GM12878 (cell line): ENCODE measurements around the gene DCT. TPM values are rescaled to one million over a fixed set of nuclear protein-coding genes. Genes with fewer than 3 reads are reported as not detected.

Experiments used
- ATAC-seq: fragments of 200-7000 bp; cut with Tn5 transposase; 3 replicates; pipeline ENCODE4 v1.9.1; 2020; ENCODE audit warnings: mild to moderate bottlenecking, moderate library complexity
- BruUV-seq: library from RNA; stranded (reverse); fragments of 400-500 nt; replicated peaks from 2 replicates; lab custom pipeline; 2021; lab: Mats Ljungman, UMichigan
- CTCF ChIA-PET: fragments of 300-600 bp; sonication (Branson Sonifier 250); formaldehyde crosslinking; extraction: SDS; loops from one replicate; lab custom pipeline; 2021; ENCODE audit warnings: inconsistent platforms; lab: Yijun Ruan, JAX
- POLR2A ChIA-PET: fragments of 350-600 bp; formaldehyde crosslinking; extraction: SDS; loops from one replicate; lab custom pipeline; 2021; ENCODE audit warnings: inconsistent platforms; lab: Charles Lee
- RAD21 ChIA-PET: fragments of 300-600 bp; sonication (Branson Sonifier 250); formaldehyde crosslinking; loops from one replicate; lab custom pipeline; 2023; ENCODE audit warnings: antibody characterized with exemption; ENCODE audit not compliant: unreplicated experiment; lab: Charles Lee
- SMC1A ChIA-PET: fragments of 300-600 bp; sonication (Branson Sonifier 250); formaldehyde crosslinking; loops from one replicate; lab custom pipeline; 2023; ENCODE audit not compliant: unreplicated experiment, uncharacterized antibody; lab: Charles Lee
- DNase-seq: peaks from one replicate; pipeline ENCODE4 v3.0.0-alpha.2; 2011; ENCODE audit warnings: low read depth, low spot score
- FAIRE-seq: peaks from 3 replicates; lab custom pipeline; 2011; peaks lifted over from hg19 to GRCh38; lab: Jason Lieb, UNC
- H2AFZ ChIP-seq: 2 replicates; pipeline ENCODE4 v1.6.0; 2011; ENCODE audit warnings: low read depth, low read length, control low read depth; ENCODE audit not compliant: control insufficient read depth
- H3K27ac ChIP-seq: 2 replicates; pipeline ENCODE4 v1.5.1; 2011; ENCODE audit warnings: control low read depth; ENCODE audit not compliant: control insufficient read depth, insufficient read depth
- H3K27me3 ChIP-seq, 2 experiments: replicated peaks in 1 of 2; 2 replicates each; pipeline versions ENCODE4 v1.6.0 to v1.6.1; 2011; ENCODE audit warnings: low read length in 1 of 2; ENCODE audit not compliant: control insufficient read depth in 2 of 2, insufficient read depth in 2 of 2
- H3K36me3 ChIP-seq, 2 experiments: 2 replicates each; pipeline ENCODE4 v1.5.1; 2011; ENCODE audit warnings: low read length in 1 of 2; ENCODE audit not compliant: control insufficient read depth in 2 of 2, insufficient read depth in 2 of 2
- H3K4me1 ChIP-seq: 2 replicates; pipeline ENCODE4 v1.6.1; 2011; ENCODE audit warnings: mild to moderate bottlenecking, low read length, moderate library complexity, mixed read lengths; ENCODE audit not compliant: control insufficient read depth, insufficient read depth
- H3K4me2 ChIP-seq: 2 replicates; pipeline ENCODE4 v1.6.0; 2011; ENCODE audit warnings: control low read depth; ENCODE audit not compliant: control insufficient read depth, insufficient read depth
- H3K4me3 ChIP-seq: fragments of 200-600 bp; sonication (generic); 2 replicates; pipeline ENCODE4 v1.5.1; 2016
- H3K79me2 ChIP-seq: 2 replicates; pipeline ENCODE4 v1.6.0; 2011; ENCODE audit warnings: low read length; ENCODE audit not compliant: control insufficient read depth, insufficient read depth
- H3K9ac ChIP-seq: 2 replicates; pipeline ENCODE4 v1.8.0; 2011; ENCODE audit warnings: low read length, control low read depth, mixed read lengths; ENCODE audit not compliant: control insufficient read depth, insufficient read depth
- H3K9me3 ChIP-seq: replicated peaks from 3 replicates; pipeline ENCODE4 v1.5.1; 2011; ENCODE audit warnings: mild to moderate bottlenecking, low read length; ENCODE audit not compliant: control insufficient read depth, insufficient read depth
- H4K20me1 ChIP-seq: 2 replicates; pipeline ENCODE4 v1.6.0; 2011; ENCODE audit not compliant: control insufficient read depth, insufficient read depth
- BCL11A ChIP-seq: IDR thresholded peaks from 2 replicates; pipeline ENCODE4 v1.6.1; 2011; ENCODE audit warnings: low read depth, low read length
- BHLHE40 ChIP-seq, 2 experiments: fragments of 450-650 bp in 1 of 2; IDR thresholded peaks; 2 replicates each; pipeline ENCODE4 v1.6.1; 2011 to 2017; ENCODE audit warnings: low read depth in 2 of 2, borderline replicate concordance in 1 of 2, improper control_type of control experiment in 1 of 2, low read length in 1 of 2, mild to moderate bottlenecking in 1 of 2
- E2F8 ChIP-seq: fragments of 450-650 bp; IDR thresholded peaks from 2 replicates; pipeline ENCODE4 v1.6.1; 2018; ENCODE audit warnings: mild to moderate bottlenecking, low read depth, moderate library complexity; ENCODE audit not compliant: partially characterized antibody
- HDAC2 ChIP-seq: fragments of 200-600 bp; sonication (generic); IDR thresholded peaks from 2 replicates; pipeline ENCODE4 v1.6.1; 2017
- IRF4 ChIP-seq: IDR thresholded peaks from 2 replicates; pipeline ENCODE4 v1.6.1; 2011; ENCODE audit warnings: low read depth, low read length
- JUNB ChIP-seq: IDR thresholded peaks from 2 replicates; pipeline ENCODE4 v1.6.1; 2016; ENCODE audit warnings: antibody characterized with exemption, mild to moderate bottlenecking
- JUND ChIP-seq: IDR thresholded peaks from 2 replicates; pipeline ENCODE4 v1.6.1; 2012; ENCODE audit warnings: low read depth, mild to moderate bottlenecking, low read length, improper control_type of control experiment, moderate library complexity
- MEF2B ChIP-seq: fragments of 450-650 bp; IDR thresholded peaks from 2 replicates; pipeline ENCODE4 v1.6.1; 2018; ENCODE audit warnings: mild to moderate bottlenecking, moderate library complexity; ENCODE audit not compliant: partially characterized antibody, poor library complexity, severe bottlenecking
- NFXL1 ChIP-seq: fragments of 450-650 bp; IDR thresholded peaks from 2 replicates; pipeline ENCODE4 v1.6.1; 2017; ENCODE audit warnings: antibody characterized with exemption, mild to moderate bottlenecking, borderline replicate concordance
- SIN3A ChIP-seq: IDR thresholded peaks from 2 replicates; pipeline ENCODE4 v1.6.1; 2012; ENCODE audit warnings: low read depth, low read length, improper control_type of control experiment
- SMC3 ChIP-seq: IDR thresholded peaks from 2 replicates; pipeline ENCODE4 v1.6.1; 2011; ENCODE audit warnings: low read length, improper control_type of control experiment, borderline replicate concordance
- STAT3 ChIP-seq: IDR thresholded peaks from 2 replicates; pipeline ENCODE4 v1.6.1; 2011; ENCODE audit warnings: low read depth, low read length, improper control_type of control experiment
- ZNF207 ChIP-seq: fragments of 450-650 bp; IDR thresholded peaks from 2 replicates; pipeline ENCODE4 v1.6.1; 2014; ENCODE audit warnings: antibody characterized with exemption, mild to moderate bottlenecking, borderline replicate concordance
- ZNF622 ChIP-seq: fragments of 450-650 bp; IDR thresholded peaks from 2 replicates; pipeline ENCODE4 v1.6.1; 2017; ENCODE audit warnings: mild to moderate bottlenecking, inconsistent platforms
- WGBS: methylation state at CpG from one replicate; pipeline ENCODE4 v1.1.6; 2016; ENCODE audit warnings: low lambda C conversion rate; ENCODE audit not compliant: insufficient replicate concordance, insufficient coverage; ENCODE audit errors: missing lambda C conversion rate; 5-methylcytosine and 5-hydroxymethylcytosine counted together
- in situ Hi-C: fragments of 300-500 bp; cut with MboI; formaldehyde crosslinking; loops from 9 replicates; pipeline ENCODE4 v1.14.3; 2018; ENCODE audit warnings: mixed read lengths
- intact Hi-C: fragments of 100-400 bp; cut with micrococcal nuclease; formaldehyde crosslinking; loops from one replicate; pipeline ENCODE4 v1.14.2; 2022; ENCODE audit not compliant: unreplicated experiment
- polyA plus RNA-seq, 11 experiments: library from polyadenylated mRNA; depleted of rRNA in 4 of 11; unstranded in 6 of 11; stranded (reverse) in 5 of 11; fragments of >200 nt; fragmentation: Nextera tagmentation in 4 of 11; fragmentation: Illumina TruSeq in 1 of 11; extraction: Ambion mirVana in 4 of 11; extraction: Trizol in 1 of 11; gene quantifications; 1 replicate in 1 of 11; 2 replicates in 10 of 11; pipeline versions ENCODE4 v1.2.1 to v1.2.3, GENCODE V29; 2011 to 2016; ENCODE audit warnings: inconsistent platforms in 2 of 11, missing spikeins in 2 of 11, low read depth in 1 of 11
- total RNA-seq, 4 experiments: library from RNA; depleted of rRNA in 3 of 4; stranded (reverse); fragments of >200 nt in 3 of 4; fragmentation: Illumina TruSeq in 1 of 4; extraction: Trizol in 1 of 4; gene quantifications; 2 replicates each; pipeline versions ENCODE4 v1.2.1 to v1.2.3, GENCODE V29; 2013 to 2021

The DCT gene
- total and polyA plus RNA-seq, 10 of the 15 experiments (the other 5 are each of a cell fraction or from before 2014, with no cell fraction given), result 0.04 to 0.29 TPM; not detected in 8

GRCh38 chr13:94505730-94506129, 26.2 kb upstream of the DCT start:
- FAIRE-seq (no peak), DNase-seq (no peak), ATAC-seq (no peak)
- no peaks in the 10 kb centered on the region; a peak in 1 of 4 replicates for H3K27me3 ChIP-seq
- no peaks in the 10 kb centered on the region for H3K79me2 ChIP-seq
- H3K4me2 ChIP-seq, result no peak overlapping the region
- ChIA-PET POLR2A (no interaction called here), SMC1A (no interaction called here), RAD21 (no interaction called here), CTCF (interaction anchor here (0.7 kb wide), 1 partner anchor 19 kb away, joined by 3 read pairs; no protein-coding TSS in a partner anchor)
- no peaks in the 10 kb centered on the region for H3K9me3 ChIP-seq
- no peak overlapping the region for H3K9ac ChIP-seq
- 0% methylated on average over 1 of the region's 1 CpG for WGBS
- in situ Hi-C loops, result no loop called here
- no peak overlapping the region for H3K4me3 ChIP-seq
- BruUV-seq, result no TSS peak
- no peaks in the 10 kb centered on the region for H3K4me1 ChIP-seq
- intact Hi-C loops, result no loop called here
- H3K36me3 ChIP-seq, result no peaks in the 10 kb centered on the region
- H3K27ac ChIP-seq, result no peak overlapping the region
- TF ChIP-seq BHLHE40 (IDR thresholded peaks at IDR 0.05; ENCODE audit: borderline replicate concordance in 1 of 2, low read depth in 2 of 2, low read length in 1 of 2) (no peak), HDAC2 (no peak), JUND (no peak)
- H4K20me1 ChIP-seq, result no peaks in the 10 kb centered on the region
- H2AFZ ChIP-seq, result no peak overlapping the region

- in situ Hi-C loops, result no loop called here
- Histone ChIP-seq H3K9me3 (no peaks in the 10 kb centered on the region), H3K4me1 (no peaks in the 10 kb centered on the region), H4K20me1 (no peaks in the 10 kb centered on the region), H3K36me3 (no peaks in the 10 kb centered on the region), H3K27me3 (no peaks in the 10 kb centered on the region; a peak in 1 of 4 replicates), H3K79me2 (no peaks in the 10 kb centered on the region), H3K9ac (no peak overlapping the region), H3K27ac (no peak overlapping the region), H2AFZ (no peak overlapping the region), H3K4me2 (no peak overlapping the region), H3K4me3 (no peak overlapping the region)
- ATAC-seq, result no peak
- DNase-seq, result no peak
- ChIA-PET CTCF (no interaction called here), POLR2A (no interaction called here), RAD21 (no interaction called here), SMC1A (no interaction called here)
- BruUV-seq, result no TSS peak
- intact Hi-C loops, result no loop called here
- no peak for FAIRE-seq
- TF ChIP-seq STAT3 (no peak), E2F8 (no peak), IRF4 (no peak), JUNB (no peak), ZNF207 (no peak), NFXL1 (no peak), ZNF622 (no peak), SMC3 (no peak), MEF2B (no peak), BCL11A (no peak), SIN3A (no peak)
Observed at GRCh38 chr13:94503851-94504250, 24.4 kb upstream of the DCT start.
